ENCODE data around the gene PTPRE.

GRCh38 chr10:127990846-127991542 is 84.1 kb downstream of the PTPRE start:
- TF ChIP-seq CTCF (conservative IDR thresholded peaks at IDR 0.05) (no peak), ZFX (IDR thresholded peaks at IDR 0.05) (no peak)

All from C4-2B (cell line).